ENCODE data around the gene SQOR. TPM values are rescaled to one million over a fixed set of nuclear protein-coding genes. Genes with fewer than 3 reads are reported as not detected.

Gene SQOR
- total RNA-seq (2022) (76.0 and 76.1 TPM in 2 replicates), Bru-seq, nascent RNA (percentile 77 among the genes with signal in this experiment), BruChase-seq, experiment 1, labeled RNA remaining after a 6-hour chase (percentile 75 among the genes with signal in this experiment), BruChase-seq, experiment 2, labeled RNA remaining after a 2-hour chase (percentile 58 among the genes with signal in this experiment)
- long read RNA-seq, transcript SQOR-201 (10 exons, 2,003 nt), result major isoform, 185 of 214 reads
- long read RNA-seq, partial matches to known transcripts, result 14 of 214 reads
- long read RNA-seq, other reads (novel, unspliced or antisense), result 15 of 214 reads

DNA sequence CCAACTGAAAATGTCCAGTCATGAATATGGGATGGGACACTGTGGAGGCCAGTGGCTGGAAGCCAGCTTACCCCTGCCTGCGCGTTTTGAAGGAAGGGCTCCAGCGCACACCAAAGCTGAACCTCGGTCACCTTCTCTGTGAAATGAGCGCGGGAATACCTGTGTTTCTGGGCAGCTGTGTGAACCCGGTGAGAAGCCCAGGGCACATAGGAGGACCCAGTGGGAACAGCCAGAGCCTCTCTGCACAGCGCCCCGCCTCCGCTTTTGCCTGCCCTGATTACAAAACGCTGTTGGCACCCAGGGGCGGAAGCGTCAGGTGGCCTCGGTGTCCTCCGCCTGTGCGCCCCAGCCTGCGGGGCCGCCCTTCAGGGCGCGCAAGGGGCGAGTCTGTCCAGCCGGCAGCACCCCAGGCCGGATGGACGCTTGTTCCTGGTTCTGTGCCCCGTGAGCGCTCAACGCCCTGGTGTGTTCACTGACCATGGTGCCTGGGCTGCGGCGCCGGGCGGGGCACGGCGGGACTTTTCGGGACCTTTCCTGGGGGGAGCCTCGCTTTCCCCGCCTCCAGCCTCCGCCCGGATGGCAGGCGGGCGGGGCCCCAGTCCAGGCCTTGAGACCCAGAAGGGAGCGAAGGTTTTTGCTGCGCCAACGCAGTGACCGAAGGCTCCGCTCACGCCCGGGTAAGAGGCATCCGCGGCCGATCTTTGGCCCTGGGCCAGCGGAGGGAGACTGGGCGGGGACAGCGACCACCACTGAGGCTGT is at the start of gene SQOR:
Gene SQOR (plus strand): TSS at position 598 of the 759 bp plus-strand sequence. CDS start 23,895 bp downstream, outside the sequence.
- BruUV-seq (replicated peaks), result TSS peak; percentile 75
- no peaks in the 10 kb centered on the region for H3K27me3 Mint-ChIP-seq (ENCODE audit: unreplicated experiment)
- CTCF ChIA-PET, result interaction anchor here (0.9 to 1.3 kb wide), 3 partner anchors 12 to 26 kb away, joined by 3 to 4 read pairs (median 3); no protein-coding TSS in a partner anchor
- TF ChIP-seq CTCF (IDR thresholded peaks at IDR 0.05; ENCODE audit: unreplicated experiment), result no peak
- intact Hi-C loops (cut with micrococcal nuclease; ENCODE audit: unreplicated experiment), result no loop called here
- H3K36me3 Mint-ChIP-seq (ENCODE audit: insufficient read depth, unreplicated experiment), result peaks cover 26% of the 10 kb centered on the region
- H3K27ac Mint-ChIP-seq (ENCODE audit: unreplicated experiment), result peak within 1 kb of the TSS; percentile 95
- peak; percentile 89 for DNase-seq
- peak within 1 kb of the TSS; percentile 96 for H3K4me3 Mint-ChIP-seq (ENCODE audit: low read depth, unreplicated experiment)
- peaks cover 26% of the 10 kb centered on the region for H3K4me1 Mint-ChIP-seq (ENCODE audit: low read depth, unreplicated experiment)
- H3K9me3 Mint-ChIP-seq (ENCODE audit: low read depth, unreplicated experiment), result no peaks in the 10 kb centered on the region

- H3K9me3 Mint-ChIP-seq (ENCODE audit: low read depth, unreplicated experiment), result no peaks in the 10 kb centered on the region
- H3K27ac Mint-ChIP-seq (ENCODE audit: unreplicated experiment), result no peak overlapping the region
- no peak overlapping the region for H3K4me3 Mint-ChIP-seq (ENCODE audit: low read depth, unreplicated experiment)
- no peaks in the 10 kb centered on the region for H3K27me3 Mint-ChIP-seq (ENCODE audit: unreplicated experiment)
- TF ChIP-seq CTCF (IDR thresholded peaks at IDR 0.05; ENCODE audit: unreplicated experiment), result no peak
- CTCF ChIA-PET, result no interaction called here
- no TSS peak for BruUV-seq (replicated peaks)
- intact Hi-C loops (cut with micrococcal nuclease; ENCODE audit: unreplicated experiment), result loop anchor here (5.0 kb wide), 2 partner anchors 48 to 63 kb away; partner anchors contain the start of gene SLC30A4
- peaks cover 25% of the 10 kb centered on the region for H3K36me3 Mint-ChIP-seq (ENCODE audit: insufficient read depth, unreplicated experiment)
- H3K4me1 Mint-ChIP-seq (ENCODE audit: low read depth, unreplicated experiment), result peaks cover 18% of the 10 kb centered on the region
- no peak for DNase-seq
These were observed 49.6 kb upstream of the SQOR start for GRCh38 chr15:45585069-45585791.

- H3K36me3 Mint-ChIP-seq (ENCODE audit: insufficient read depth, unreplicated experiment), result peaks cover 25% of the 10 kb centered on the region
- BruUV-seq (replicated peaks), result no TSS peak
- CTCF ChIA-PET, result interaction anchor here (1.0 to 1.3 kb wide), 2 partner anchors 63 to 64 kb away, joined by 3 read pairs; no protein-coding TSS in a partner anchor
These were observed 48.7 kb upstream of the SQOR start for GRCh38 chr15:45586125-45586524.

More at GRCh38 chr15:45586125-45586524, 48.7 kb upstream of the SQOR start:
- intact Hi-C loops (cut with micrococcal nuclease; ENCODE audit: unreplicated experiment), result loop anchor here (5.0 kb wide), 2 partner anchors 49 to 64 kb away; partner anchors contain the start of gene SLC30A4
- Mint-ChIP-seq H3K4me1 (ENCODE audit: low read depth, unreplicated experiment) (peaks cover 18% of the 10 kb centered on the region), H3K27ac (ENCODE audit: unreplicated experiment) (peak overlapping the region; percentile 99), H3K4me3 (ENCODE audit: low read depth, unreplicated experiment) (peak overlapping the region; percentile 78), H3K9me3 (ENCODE audit: low read depth, unreplicated experiment) (no peaks in the 10 kb centered on the region), H3K27me3 (ENCODE audit: unreplicated experiment) (no peaks in the 10 kb centered on the region)
- TF ChIP-seq CTCF (IDR thresholded peaks at IDR 0.05; ENCODE audit: unreplicated experiment), result no peak
- no peak for DNase-seq

All from Calu3 (cell line).